ENCODE measurements around the gene GPC5. TPM values are rescaled to one million over a fixed set of nuclear protein-coding genes. Genes with fewer than 3 reads are reported as not detected.
A peak's percentile ranks its signal among the peaks of the same experiment; 100 is the strongest.
"Not testable (repeated sequence)": the region's sequence is repeated elsewhere in the genome, so short reads cannot be mapped to it uniquely, and the experiment has no call there.

Gene GPC5
- total RNA-seq, 2 experiments from 2014 or later, result 2.4 TPM; not detected in 1

GRCh38 chr13:91405240-91405639 is 6.8 kb downstream of the GPC5 start:
- no peaks in the 10 kb centered on the region for H3K9me3 ChIP-seq (ENCODE audit: low read length)
- no peak overlapping the region for H3K27ac ChIP-seq (ENCODE audit: low read depth, low read length, poor library complexity, severe bottlenecking)
- POLR2A ChIA-PET, result interaction anchor here (0.7 to 1.7 kb wide), 4 partner anchors 10 to 65 kb away, joined by 3 to 6 read pairs (median 3); no protein-coding TSS in a partner anchor
- no peaks in the 10 kb centered on the region for H3K4me1 ChIP-seq (ENCODE audit: insufficient read depth, low read length, poor library complexity, severe bottlenecking)
- CTCF ChIA-PET (ENCODE audit: unreplicated experiment), result interaction anchor here (0.6 to 1.4 kb wide), 2 partner anchors 27 to 91 kb away, joined by 3 to 5 read pairs; no protein-coding TSS in a partner anchor
- intact Hi-C loops (cut with micrococcal nuclease; ENCODE audit: unreplicated experiment), result no loop called here
- H4K20me1 ChIP-seq (ENCODE audit: insufficient read depth, low read length), result peaks cover 9% of the 10 kb centered on the region; the same call in 1 of the 2 replicates
- H3K4me2 ChIP-seq (ENCODE audit: low read length), result no peak overlapping the region
- H3K4me3 ChIP-seq (ENCODE audit: low read depth, low read length, poor library complexity, severe bottlenecking), result no peak overlapping the region
- no peak for DNase-seq (ENCODE audit: low spot score)
- no peaks in the 10 kb centered on the region for H3K9me2 ChIP-seq (ENCODE audit: insufficient read depth, low read length)
- BruUV-seq (replicated peaks), result no TSS peak
- no peak for TF ChIP-seq EZH2phosphoT487 (IDR thresholded peaks at IDR 0.05; ENCODE audit: borderline replicate concordance, low read depth, low read length)
- H3K79me2 ChIP-seq (ENCODE audit: insufficient read depth, low read depth, low read length), result no peaks in the 10 kb centered on the region
- no peak overlapping the region for H2AFZ ChIP-seq (ENCODE audit: low read length)
- H3K36me3 ChIP-seq (ENCODE audit: insufficient read depth, low read length), result no peaks in the 10 kb centered on the region

GRCh38 chr13:91406619-91407018 is 8.2 kb downstream of the GPC5 start:
- no peak overlapping the region for H2AFZ ChIP-seq (ENCODE audit: low read length)
- no peak overlapping the region for H3K4me2 ChIP-seq (ENCODE audit: low read length)
- TF ChIP-seq EZH2phosphoT487 (IDR thresholded peaks at IDR 0.05; ENCODE audit: borderline replicate concordance, low read depth, low read length), result no peak
- TF ChIP-seq CTCF (conservative IDR thresholded peaks at IDR 0.05; ENCODE audit: low read length), result no peak
- no peaks in the 10 kb centered on the region for H3K4me1 ChIP-seq (ENCODE audit: insufficient read depth, low read length, poor library complexity, severe bottlenecking)
- H3K9me3 ChIP-seq (ENCODE audit: low read length), result no peaks in the 10 kb centered on the region
- POLR2A ChIA-PET, result interaction anchor here (0.6 to 3.5 kb wide), 18 partner anchors 8 to 783 kb away, joined by 3 to 12 read pairs (median 4); partner anchors contain the start of gene GPC5
- peak; percentile 92 for DNase-seq (ENCODE audit: low spot score)
- intact Hi-C loops (cut with micrococcal nuclease; ENCODE audit: unreplicated experiment), result loop anchor here (1.0 to 2.0 kb wide), 3 partner anchors 32 to 272 kb away; no protein-coding TSS in a partner anchor
- H3K9me2 ChIP-seq (ENCODE audit: insufficient read depth, low read length), result no peaks in the 10 kb centered on the region
- no peak overlapping the region for H3K27ac ChIP-seq (ENCODE audit: low read depth, low read length, poor library complexity, severe bottlenecking)
- CTCF ChIA-PET (ENCODE audit: unreplicated experiment), result interaction anchor here (0.6 to 1.1 kb wide), 4 partner anchors 14 to 682 kb away, joined by 4 to 5 read pairs (median 4); no protein-coding TSS in a partner anchor
- H3K36me3 ChIP-seq (ENCODE audit: insufficient read depth, low read length), result no peaks in the 10 kb centered on the region
- H4K20me1 ChIP-seq (ENCODE audit: insufficient read depth, low read length), result peaks cover 6% of the 10 kb centered on the region; the same call in 1 of the 2 replicates
- no peak overlapping the region for H3K4me3 ChIP-seq (ENCODE audit: low read depth, low read length, poor library complexity, severe bottlenecking)
- H3K79me2 ChIP-seq (ENCODE audit: insufficient read depth, low read depth, low read length), result no peaks in the 10 kb centered on the region
- BruUV-seq (replicated peaks), result no TSS peak

GRCh38 chr13:91408971-91409370 is 10.6 kb downstream of the GPC5 start:
- intact Hi-C loops (cut with micrococcal nuclease; ENCODE audit: unreplicated experiment), result no loop called here
- no peaks in the 10 kb centered on the region for H3K4me1 ChIP-seq (ENCODE audit: insufficient read depth, low read length, poor library complexity, severe bottlenecking)
- no peaks in the 10 kb centered on the region for H3K9me2 ChIP-seq (ENCODE audit: insufficient read depth, low read length)
- H3K9me3 ChIP-seq (ENCODE audit: low read length), result no peaks in the 10 kb centered on the region
- no peak overlapping the region for H3K4me3 ChIP-seq (ENCODE audit: low read depth, low read length, poor library complexity, severe bottlenecking)
- POLR2A ChIA-PET, result interaction anchor here (0.6 to 3.5 kb wide), 14 partner anchors 9 to 318 kb away, joined by 3 to 13 read pairs (median 4); no protein-coding TSS in a partner anchor
- no TSS peak for BruUV-seq (replicated peaks)
- no peak for TF ChIP-seq CTCF (conservative IDR thresholded peaks at IDR 0.05; ENCODE audit: low read length)
- TF ChIP-seq EZH2phosphoT487 (IDR thresholded peaks at IDR 0.05; ENCODE audit: borderline replicate concordance, low read depth, low read length), result no peak
- no peak overlapping the region for H3K27ac ChIP-seq (ENCODE audit: low read depth, low read length, poor library complexity, severe bottlenecking)
- H2AFZ ChIP-seq (ENCODE audit: low read length), result no peak overlapping the region
- H3K79me2 ChIP-seq (ENCODE audit: insufficient read depth, low read depth, low read length), result no peaks in the 10 kb centered on the region
- H3K4me2 ChIP-seq (ENCODE audit: low read length), result no peak overlapping the region
- no peak for DNase-seq (ENCODE audit: low spot score)
- H4K20me1 ChIP-seq (ENCODE audit: insufficient read depth, low read length), result peaks cover 5% of the 10 kb centered on the region; the same call in 1 of the 2 replicates
- no peaks in the 10 kb centered on the region for H3K36me3 ChIP-seq (ENCODE audit: insufficient read depth, low read length)
- CTCF ChIA-PET (ENCODE audit: unreplicated experiment), result no interaction called here

- BruUV-seq (replicated peaks); H4K20me1 ChIP-seq (ENCODE audit: insufficient read depth, low read length); H3K4me2 ChIP-seq (ENCODE audit: low read length); H3K9me2 ChIP-seq (ENCODE audit: insufficient read depth, low read length); H3K9me3 ChIP-seq (ENCODE audit: low read length); CTCF ChIA-PET (ENCODE audit: unreplicated experiment); H3K36me3 ChIP-seq (ENCODE audit: insufficient read depth, low read length); H2AFZ ChIP-seq (ENCODE audit: low read length); H3K79me2 ChIP-seq (ENCODE audit: insufficient read depth, low read depth, low read length); intact Hi-C loops (cut with micrococcal nuclease; ENCODE audit: unreplicated experiment); H3K4me3 ChIP-seq (ENCODE audit: low read depth, low read length, poor library complexity, severe bottlenecking); H3K4me1 ChIP-seq (ENCODE audit: insufficient read depth, low read length, poor library complexity, severe bottlenecking); DNase-seq (ENCODE audit: low spot score); H3K27ac ChIP-seq (ENCODE audit: low read depth, low read length, poor library complexity, severe bottlenecking): not testable (repeated sequence)
- POLR2A ChIA-PET, result interaction anchor here (0.8 to 0.9 kb wide), 2 partner anchors 95 to 364 kb away, joined by 3 read pairs; no protein-coding TSS in a partner anchor
Measured at GRCh38 chr13:91416579-91416978, 18.2 kb downstream of the GPC5 start.

Data from OCI-LY7 (cell line).